Measurements from ENCODE around the gene CCM2L. TPM values are rescaled to one million over a fixed set of nuclear protein-coding genes. Genes with fewer than 3 reads are reported as not detected.

Gene CCM2L
- total RNA-seq, 1 experiment from 2014 or later, result 0.32 TPM

DNA sequence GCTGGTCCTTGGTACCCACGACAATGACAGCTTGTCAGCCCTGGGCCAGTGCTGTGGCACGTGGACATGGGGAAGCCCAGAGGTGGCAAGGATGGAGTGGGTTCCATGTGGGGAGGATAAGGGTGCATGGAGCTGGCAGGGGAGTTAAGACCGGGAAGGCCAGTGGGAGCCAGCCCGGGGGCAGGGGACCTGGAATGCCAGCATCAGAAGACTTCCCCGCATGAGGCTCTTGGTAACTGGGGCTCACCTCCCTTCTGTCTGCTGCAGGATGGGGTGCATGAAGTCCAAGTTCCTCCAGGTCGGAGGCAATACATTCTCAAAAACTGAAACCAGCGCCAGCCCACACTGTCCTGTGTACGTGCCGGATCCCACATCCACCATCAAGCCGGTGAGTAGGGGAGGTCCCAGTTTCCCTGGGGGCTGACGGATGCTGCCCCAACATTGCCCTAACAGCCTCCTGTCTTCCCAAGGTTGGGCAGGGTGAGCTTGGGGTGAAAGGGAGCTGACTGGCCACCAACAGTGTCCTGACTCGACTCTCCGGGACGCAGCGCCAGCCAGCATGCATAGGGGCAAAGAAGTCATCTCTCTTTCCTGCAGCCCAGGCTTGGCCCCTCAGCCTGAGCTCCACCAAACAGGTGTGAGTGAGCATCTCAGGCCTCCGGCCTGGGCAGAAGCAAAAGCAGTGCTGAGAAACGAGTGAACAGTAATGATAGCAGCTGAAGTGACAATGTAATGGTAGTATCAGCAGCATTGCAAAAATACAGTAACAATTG, 61.3 kb downstream of the CCM2L start:
- no TSS peak for BruUV-seq (replicated peaks)
- intact Hi-C loops (cut with micrococcal nuclease; ENCODE audit: unreplicated experiment), result no loop called here
- Histone ChIP-seq H3K27me3 (replicated peaks; ENCODE audit: control insufficient read depth, insufficient read depth, low read length) (no peaks in the 10 kb centered on the region; the same call in 1 of the 2 replicates), H3K4me1 (no peaks in the 10 kb centered on the region), H3K4me3 (ENCODE audit: low read depth, low read length) (no peak overlapping the region), H3K36me3 (ENCODE audit: control insufficient read depth, insufficient read depth, low read length) (no peaks in the 10 kb centered on the region), H3K9me3 (no peaks in the 10 kb centered on the region)
- H3K4me3 Mint-ChIP-seq (ENCODE audit: unreplicated experiment), result no peak overlapping the region
- TF ChIP-seq, protein P1, sequence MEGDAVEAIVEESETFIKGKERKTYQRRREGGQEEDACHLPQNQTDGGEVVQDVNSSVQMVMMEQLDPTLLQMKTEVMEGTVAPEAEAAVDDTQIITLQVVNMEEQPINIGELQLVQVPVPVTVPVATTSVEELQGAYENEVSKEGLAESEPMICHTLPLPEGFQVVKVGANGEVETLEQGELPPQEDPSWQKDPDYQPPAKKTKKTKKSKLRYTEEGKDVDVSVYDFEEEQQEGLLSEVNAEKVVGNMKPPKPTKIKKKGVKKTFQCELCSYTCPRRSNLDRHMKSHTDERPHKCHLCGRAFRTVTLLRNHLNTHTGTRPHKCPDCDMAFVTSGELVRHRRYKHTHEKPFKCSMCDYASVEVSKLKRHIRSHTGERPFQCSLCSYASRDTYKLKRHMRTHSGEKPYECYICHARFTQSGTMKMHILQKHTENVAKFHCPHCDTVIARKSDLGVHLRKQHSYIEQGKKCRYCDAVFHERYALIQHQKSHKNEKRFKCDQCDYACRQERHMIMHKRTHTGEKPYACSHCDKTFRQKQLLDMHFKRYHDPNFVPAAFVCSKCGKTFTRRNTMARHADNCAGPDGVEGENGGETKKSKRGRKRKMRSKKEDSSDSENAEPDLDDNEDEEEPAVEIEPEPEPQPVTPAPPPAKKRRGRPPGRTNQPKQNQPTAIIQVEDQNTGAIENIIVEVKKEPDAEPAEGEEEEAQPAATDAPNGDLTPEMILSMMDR (IDR thresholded peaks at IDR 0.05; ENCODE audit: insufficient read depth in 1 of 2, low read depth in 1 of 2, low read length in 1 of 2, severe bottlenecking in 1 of 2, unreplicated experiment in 1 of 2), result no peak
- H3K36me3 Mint-ChIP-seq (ENCODE audit: insufficient read depth, unreplicated experiment), result no peaks in the 10 kb centered on the region
- POLR2A ChIA-PET, result interaction anchor here (0.7 kb wide), 1 partner anchor 1633 kb away, joined by 16 read pairs; no protein-coding TSS in a partner anchor
- no peak for DNase-seq
- H3K4me1 Mint-ChIP-seq (ENCODE audit: low read depth, unreplicated experiment), result no peaks in the 10 kb centered on the region
- H3K27ac Mint-ChIP-seq (ENCODE audit: unreplicated experiment), result no peak overlapping the region
- H3K9me3 Mint-ChIP-seq (ENCODE audit: unreplicated experiment), result no peaks in the 10 kb centered on the region
- CTCF ChIA-PET, result interaction anchor here (1.0 kb wide), 1 partner anchor 20 kb away, joined by 6 read pairs; no protein-coding TSS in a partner anchor
- peaks cover 18% of the 10 kb centered on the region for H3K27me3 Mint-ChIP-seq (ENCODE audit: insufficient read depth, unreplicated experiment)

DNA sequence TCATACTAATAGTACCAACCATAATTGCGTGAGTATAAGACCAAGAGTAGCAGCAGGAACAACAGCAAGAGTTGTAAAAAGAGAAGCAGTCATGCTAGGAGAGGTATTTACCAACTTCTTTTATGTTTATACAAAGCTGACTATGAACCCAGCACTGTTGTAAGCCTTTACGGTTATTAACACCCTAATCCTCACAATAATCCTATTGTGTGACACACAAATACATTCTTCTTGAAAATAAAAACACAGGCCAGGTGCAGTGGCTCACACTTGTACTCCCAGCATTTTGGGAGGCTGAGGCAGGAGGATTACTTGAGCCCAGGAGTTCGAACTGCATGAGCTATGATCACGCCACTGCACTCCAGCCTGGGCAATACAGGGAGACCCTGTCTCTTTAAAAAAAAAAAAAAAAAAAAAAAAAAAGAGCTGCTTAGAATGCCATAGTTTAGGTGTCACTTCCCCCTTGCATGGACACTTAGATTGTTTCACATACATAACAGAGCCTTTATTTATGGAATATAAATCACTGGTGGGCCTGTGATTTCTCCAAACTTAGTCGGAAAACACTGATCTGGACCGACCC, 62.0 kb downstream of the CCM2L start:
- no peaks in the 10 kb centered on the region for H3K36me3 Mint-ChIP-seq (ENCODE audit: insufficient read depth, unreplicated experiment)
- no peak for DNase-seq
- no peaks in the 10 kb centered on the region for H3K4me1 ChIP-seq
- CTCF ChIA-PET, result interaction anchor here (1.0 kb wide), 1 partner anchor 19 kb away, joined by 6 read pairs; no protein-coding TSS in a partner anchor
- no peaks in the 10 kb centered on the region for H3K9me3 ChIP-seq
- intact Hi-C loops (cut with micrococcal nuclease; ENCODE audit: unreplicated experiment), result no loop called here
- no peak overlapping the region for H3K4me3 ChIP-seq (ENCODE audit: low read depth, low read length)
- H3K4me3 Mint-ChIP-seq (ENCODE audit: unreplicated experiment), result no peak overlapping the region
- POLR2A ChIA-PET, result interaction anchor here (0.6 to 0.7 kb wide), 3 partner anchors 44 to 1632 kb away, joined by 4 to 16 read pairs (median 7); no protein-coding TSS in a partner anchor
- H3K9me3 Mint-ChIP-seq (ENCODE audit: unreplicated experiment), result no peaks in the 10 kb centered on the region
- H3K27ac Mint-ChIP-seq (ENCODE audit: unreplicated experiment), result no peak overlapping the region
- peaks cover 17% of the 10 kb centered on the region for H3K27me3 Mint-ChIP-seq (ENCODE audit: insufficient read depth, unreplicated experiment)
- TF ChIP-seq, protein P1 (IDR thresholded peaks at IDR 0.05; ENCODE audit: insufficient read depth in 1 of 2, low read depth in 1 of 2, low read length in 1 of 2, severe bottlenecking in 1 of 2, unreplicated experiment in 1 of 2), result no peak
- no peaks in the 10 kb centered on the region for H3K36me3 ChIP-seq (ENCODE audit: control insufficient read depth, insufficient read depth, low read length)
- no TSS peak for BruUV-seq (replicated peaks)
- no peaks in the 10 kb centered on the region for H3K4me1 Mint-ChIP-seq (ENCODE audit: low read depth, unreplicated experiment)
- no peaks in the 10 kb centered on the region; the same call in 1 of the 2 replicates for H3K27me3 ChIP-seq (replicated peaks; ENCODE audit: control insufficient read depth, insufficient read depth, low read length)

DNA sequence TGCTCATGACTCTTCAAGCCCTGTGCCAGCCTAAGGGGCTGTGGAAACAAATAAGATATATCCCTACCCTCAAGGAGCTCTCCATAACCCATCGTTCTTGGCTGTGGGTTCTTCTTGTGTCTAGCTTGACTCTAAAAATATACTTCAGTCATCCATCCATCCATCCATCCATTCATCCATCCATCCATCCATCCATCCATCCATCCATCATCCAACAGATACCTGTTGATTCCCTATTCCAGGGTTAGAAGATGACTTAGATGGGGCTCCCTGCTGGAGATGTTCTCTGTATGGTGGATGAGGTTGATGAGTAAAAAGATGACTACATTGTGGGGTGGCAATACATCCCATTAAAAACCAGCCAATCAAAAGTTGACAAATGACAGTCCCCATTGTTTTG, 65.3 kb downstream of the CCM2L start:
- Mint-ChIP-seq H3K27me3 (ENCODE audit: insufficient read depth, unreplicated experiment) (peaks cover 16% of the 10 kb centered on the region), H3K9me3 (ENCODE audit: unreplicated experiment) (no peaks in the 10 kb centered on the region), H3K36me3 (ENCODE audit: insufficient read depth, unreplicated experiment) (no peaks in the 10 kb centered on the region), H3K4me1 (ENCODE audit: low read depth, unreplicated experiment) (no peaks in the 10 kb centered on the region), H3K4me3 (ENCODE audit: unreplicated experiment) (no peak overlapping the region), H3K27ac (ENCODE audit: unreplicated experiment) (no peak overlapping the region)
- TF ChIP-seq, protein P1 (IDR thresholded peaks at IDR 0.05; ENCODE audit: insufficient read depth in 1 of 2, low read depth in 1 of 2, low read length in 1 of 2, severe bottlenecking in 1 of 2, unreplicated experiment in 1 of 2), result no peak
- no peak for DNase-seq
- no peaks in the 10 kb centered on the region for H3K9me3 ChIP-seq
- ChIA-PET POLR2A (no interaction called here), CTCF (no interaction called here)
- intact Hi-C loops (cut with micrococcal nuclease; ENCODE audit: unreplicated experiment), result no loop called here
- no peaks in the 10 kb centered on the region for H3K4me1 ChIP-seq
- no peak overlapping the region for H3K4me3 ChIP-seq (ENCODE audit: low read depth, low read length)
- no peaks in the 10 kb centered on the region for H3K27me3 ChIP-seq (replicated peaks; ENCODE audit: control insufficient read depth, insufficient read depth, low read length)
- no TSS peak for BruUV-seq (replicated peaks)
- no peaks in the 10 kb centered on the region for H3K36me3 ChIP-seq (ENCODE audit: control insufficient read depth, insufficient read depth, low read length)

Data from Caco-2 (cell line).